ENCODE data around the gene C16orf74. TPM values are rescaled to one million over a fixed set of nuclear protein-coding genes. Genes with fewer than 3 reads are reported as not detected.

C16orf74 gene
- total RNA-seq, 1 donor from 2014 or later = 11.6 TPM

DNA sequence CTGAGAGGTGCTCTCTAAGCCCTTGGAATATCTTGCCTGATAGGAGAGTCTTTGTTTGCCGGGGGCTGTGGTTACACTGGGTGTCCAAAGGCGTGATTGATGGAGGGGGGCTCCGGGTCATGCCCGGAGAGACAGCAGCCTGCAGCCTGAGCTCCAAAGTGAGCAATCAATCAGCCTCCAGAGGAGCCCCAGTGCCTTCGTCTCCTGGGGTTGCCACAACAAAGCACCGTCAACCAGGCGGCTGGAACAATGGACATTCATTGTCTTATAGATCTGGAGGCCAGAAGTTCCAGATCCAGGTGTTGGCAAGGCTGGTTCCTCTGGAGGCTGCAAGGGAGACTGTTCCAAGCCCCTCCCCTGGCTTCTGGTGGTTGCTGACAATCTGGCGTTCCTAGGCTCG, 38.1 kb downstream of the C16orf74 start:
- Histone ChIP-seq H3K27me3 (ENCODE audit: control insufficient read depth, insufficient read depth, low read length) (peaks cover 21% of the 10 kb centered on the region), H3K4me3 (ENCODE audit: low read depth, low read length) (no peak overlapping the region), H3K36me3 (ENCODE audit: control insufficient read depth, insufficient read depth, low read length) (no peaks in the 10 kb centered on the region)
- TF ChIP-seq, protein P1, sequence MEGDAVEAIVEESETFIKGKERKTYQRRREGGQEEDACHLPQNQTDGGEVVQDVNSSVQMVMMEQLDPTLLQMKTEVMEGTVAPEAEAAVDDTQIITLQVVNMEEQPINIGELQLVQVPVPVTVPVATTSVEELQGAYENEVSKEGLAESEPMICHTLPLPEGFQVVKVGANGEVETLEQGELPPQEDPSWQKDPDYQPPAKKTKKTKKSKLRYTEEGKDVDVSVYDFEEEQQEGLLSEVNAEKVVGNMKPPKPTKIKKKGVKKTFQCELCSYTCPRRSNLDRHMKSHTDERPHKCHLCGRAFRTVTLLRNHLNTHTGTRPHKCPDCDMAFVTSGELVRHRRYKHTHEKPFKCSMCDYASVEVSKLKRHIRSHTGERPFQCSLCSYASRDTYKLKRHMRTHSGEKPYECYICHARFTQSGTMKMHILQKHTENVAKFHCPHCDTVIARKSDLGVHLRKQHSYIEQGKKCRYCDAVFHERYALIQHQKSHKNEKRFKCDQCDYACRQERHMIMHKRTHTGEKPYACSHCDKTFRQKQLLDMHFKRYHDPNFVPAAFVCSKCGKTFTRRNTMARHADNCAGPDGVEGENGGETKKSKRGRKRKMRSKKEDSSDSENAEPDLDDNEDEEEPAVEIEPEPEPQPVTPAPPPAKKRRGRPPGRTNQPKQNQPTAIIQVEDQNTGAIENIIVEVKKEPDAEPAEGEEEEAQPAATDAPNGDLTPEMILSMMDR (IDR thresholded peaks at IDR 0.05; ENCODE audit: insufficient read depth, low read length, poor library complexity, severe bottlenecking) = no peak
- DNase-seq (ENCODE audit: low read depth) = no peak

DNA sequence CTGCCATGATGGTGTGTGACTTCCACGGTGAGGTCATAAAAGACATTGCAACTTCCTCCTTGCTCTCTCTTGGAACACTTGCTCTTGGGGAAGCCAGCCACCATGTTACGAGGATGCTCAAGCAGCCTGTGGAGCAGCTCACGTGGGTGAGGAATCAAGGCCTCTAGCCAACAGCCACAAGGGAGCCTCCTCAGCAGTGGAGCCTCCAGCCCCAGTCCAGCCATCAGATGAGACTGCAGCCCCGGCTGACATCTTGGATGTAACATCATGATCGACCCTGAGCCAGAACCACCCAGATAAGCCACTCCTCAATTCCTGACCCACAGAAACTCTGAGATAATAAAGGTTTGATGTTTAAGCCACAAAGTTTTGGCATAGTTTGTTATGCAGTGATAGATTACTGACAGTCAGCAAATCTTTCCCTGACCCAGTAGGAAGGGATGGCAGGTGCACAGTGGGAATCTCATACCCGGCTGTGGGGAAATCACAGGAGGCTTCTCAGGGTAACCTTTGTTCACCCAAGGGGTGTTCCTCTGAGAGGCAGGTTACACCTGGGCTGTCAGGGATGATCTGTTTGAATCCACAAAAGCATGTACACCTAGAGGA, 38.8 kb downstream of the C16orf74 start:
- TF ChIP-seq, protein P1 (IDR thresholded peaks at IDR 0.05; ENCODE audit: insufficient read depth, low read length, poor library complexity, severe bottlenecking) = no peak
- no peak for DNase-seq (ENCODE audit: low read depth)
- H3K27me3 ChIP-seq (ENCODE audit: control insufficient read depth, insufficient read depth, low read length) = peaks cover 21% of the 10 kb centered on the region
- no peaks in the 10 kb centered on the region for H3K36me3 ChIP-seq (ENCODE audit: control insufficient read depth, insufficient read depth, low read length)
- no peak overlapping the region for H3K4me3 ChIP-seq (ENCODE audit: low read depth, low read length)

DNA sequence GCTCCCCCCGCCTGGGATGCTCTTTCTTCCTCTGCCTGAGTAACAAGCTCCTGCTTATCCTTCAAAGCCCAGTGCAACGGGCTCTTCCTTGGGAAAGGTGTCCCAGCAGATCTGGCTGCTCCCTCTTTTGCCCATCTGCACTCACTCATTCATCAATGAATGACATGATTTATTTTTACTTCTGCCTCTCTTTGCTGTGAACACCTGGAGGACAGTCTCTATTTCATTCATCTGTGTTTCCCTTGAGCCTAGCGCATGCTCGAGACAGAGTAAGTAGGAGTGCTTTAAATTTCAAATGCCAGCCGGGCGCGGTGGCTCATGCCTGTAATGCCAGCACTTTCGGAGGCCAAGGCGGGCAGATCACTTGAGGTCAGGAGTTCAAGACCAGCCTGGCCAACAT, 40.2 kb downstream of the C16orf74 start:
- DNase-seq (ENCODE audit: low read depth) = no peak
- peaks cover 16% of the 10 kb centered on the region for H3K27me3 ChIP-seq (ENCODE audit: control insufficient read depth, insufficient read depth, low read length)
- H3K4me3 ChIP-seq (ENCODE audit: low read depth, low read length) = no peak overlapping the region
- TF ChIP-seq, protein P1 (IDR thresholded peaks at IDR 0.05; ENCODE audit: insufficient read depth, low read length, poor library complexity, severe bottlenecking) = no peak
- no peaks in the 10 kb centered on the region for H3K36me3 ChIP-seq (ENCODE audit: control insufficient read depth, insufficient read depth, low read length)

DNA sequence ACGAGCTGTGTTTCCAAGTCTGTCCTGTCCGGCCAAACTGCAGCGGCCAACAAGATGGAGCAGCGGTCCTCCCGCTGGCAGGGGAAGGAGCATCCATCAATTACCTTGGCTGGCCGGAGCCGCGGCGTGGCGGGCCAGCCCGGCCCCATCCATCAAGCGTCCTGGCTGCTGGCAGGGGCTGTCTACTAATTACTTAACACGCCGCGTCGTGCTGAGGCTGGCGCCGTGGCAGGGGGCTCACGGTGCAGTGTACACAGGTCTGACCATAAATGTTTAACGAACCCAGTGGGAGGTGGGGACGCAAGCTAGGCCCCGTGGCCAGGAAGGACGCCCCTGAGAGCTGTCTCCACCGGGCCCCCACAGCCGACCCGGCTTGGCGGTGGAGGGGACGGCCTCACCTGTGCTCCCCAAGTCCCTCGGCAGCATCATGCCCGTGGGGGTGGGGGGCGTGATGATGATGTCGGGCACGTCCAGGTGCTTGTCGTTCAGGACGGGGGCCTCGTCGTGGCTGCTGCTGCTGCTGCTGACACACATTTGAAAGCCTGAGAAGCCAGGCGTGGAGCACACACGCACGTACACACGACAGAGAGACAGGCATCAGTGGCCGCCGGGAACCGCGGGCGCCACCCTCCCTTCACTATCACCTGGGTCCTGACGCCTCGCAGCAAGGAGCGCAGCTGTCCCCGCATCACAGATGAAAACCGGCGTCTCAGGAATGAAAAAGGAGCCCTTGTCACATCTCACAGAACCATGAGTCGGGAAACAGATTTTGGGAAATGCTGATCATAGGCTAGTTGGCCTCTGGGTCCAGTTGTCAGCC, 40.9 kb downstream of the C16orf74 start:
- H3K4me3 ChIP-seq (ENCODE audit: low read depth, low read length) = no peak overlapping the region
- no peaks in the 10 kb centered on the region for H3K36me3 ChIP-seq (ENCODE audit: control insufficient read depth, insufficient read depth, low read length)
- DNase-seq (ENCODE audit: low read depth) = no peak
- TF ChIP-seq, protein P1 (IDR thresholded peaks at IDR 0.05; ENCODE audit: insufficient read depth, low read length, poor library complexity, severe bottlenecking) = no peak
- H3K27me3 ChIP-seq (ENCODE audit: control insufficient read depth, insufficient read depth, low read length) = peaks cover 16% of the 10 kb centered on the region

DNA sequence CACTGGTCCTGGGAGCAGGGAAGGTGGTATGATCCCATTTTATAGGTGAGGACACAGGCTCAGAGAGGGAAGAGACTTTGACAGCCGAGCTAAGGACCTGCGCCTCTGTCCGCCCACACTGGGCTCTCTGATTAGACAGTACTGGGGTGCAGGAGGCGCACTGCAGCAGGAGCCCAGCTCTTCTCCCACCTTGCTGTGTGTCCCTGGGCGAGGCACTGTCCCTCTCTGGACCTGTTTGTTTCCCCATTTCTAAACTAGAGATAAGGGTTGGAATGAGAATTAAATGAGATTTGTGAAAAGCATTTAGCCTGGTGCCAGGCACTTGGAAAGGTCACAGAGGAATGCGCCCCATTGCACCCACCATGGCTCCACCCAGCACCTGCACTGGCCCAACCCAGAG, 42.6 kb downstream of the C16orf74 start:
- TF ChIP-seq, protein P1 (IDR thresholded peaks at IDR 0.05; ENCODE audit: insufficient read depth, low read length, poor library complexity, severe bottlenecking) = no peak
- Histone ChIP-seq H3K36me3 (ENCODE audit: control insufficient read depth, insufficient read depth, low read length) (no peaks in the 10 kb centered on the region), H3K4me3 (ENCODE audit: low read depth, low read length) (no peak overlapping the region), H3K27me3 (ENCODE audit: control insufficient read depth, insufficient read depth, low read length) (peaks cover 16% of the 10 kb centered on the region)
- no peak for DNase-seq (ENCODE audit: low read depth)
